RWPE2 (cell line): Measurements from ENCODE around the gene CLEC16A.

ENCODE experiments used
- ATAC-seq: fragments of 200-7000 bp; cut with Tn5 transposase; 3 replicates; pipeline ENCODE4 v1.9.1; 2021; ENCODE audit warnings: low read depth
- DNase-seq: peaks from one replicate; pipeline ENCODE4 v3.0.0-alpha.2; 2020; ENCODE audit warnings: low spot score
- H3K27ac ChIP-seq: fragments of 450-650 bp; 2 replicates; pipeline ENCODE4 v1.5.1; 2017; ENCODE audit warnings: mild to moderate bottlenecking; ENCODE audit not compliant: poor library complexity, severe bottlenecking
- H3K27me3 ChIP-seq: fragments of 250-450 bp; sonication (Bioruptor Pico); 2 replicates; pipeline ENCODE4 v1.5.1; 2021; ENCODE audit warnings: mild to moderate bottlenecking, moderate library complexity; ENCODE audit not compliant: insufficient read depth, poor library complexity, severe bottlenecking
- H3K36me3 ChIP-seq: fragments of 250-450 bp; sonication (Bioruptor Pico); 2 replicates; pipeline ENCODE4 v1.5.1; 2020; ENCODE audit warnings: low read depth, mild to moderate bottlenecking, moderate library complexity
- H3K4me1 ChIP-seq: fragments of 250-450 bp; sonication (Bioruptor Pico); 2 replicates; pipeline ENCODE4 v1.5.1; 2021; ENCODE audit warnings: mild to moderate bottlenecking, moderate library complexity; ENCODE audit not compliant: insufficient read depth, poor library complexity, severe bottlenecking
- H3K4me3 ChIP-seq: fragments of 250-450 bp; sonication (Bioruptor Pico); 2 replicates; pipeline ENCODE4 v1.5.1; 2021; ENCODE audit warnings: mild to moderate bottlenecking, moderate library complexity; ENCODE audit not compliant: severe bottlenecking
- H3K9me3 ChIP-seq: fragments of 250-450 bp; sonication (Bioruptor Pico); 2 replicates; pipeline ENCODE4 v1.5.1; 2021; ENCODE audit warnings: mild to moderate bottlenecking, moderate library complexity; ENCODE audit not compliant: severe bottlenecking
- TF ChIP-seq, protein P1 (sequence below): fragments of 450-650 bp; IDR thresholded peaks from one replicate; pipeline ENCODE4 v1.5.1; 2017; ENCODE audit warnings: mild to moderate bottlenecking, moderate library complexity; ENCODE audit not compliant: poor library complexity, severe bottlenecking

The CLEC16A gene

DNA sequence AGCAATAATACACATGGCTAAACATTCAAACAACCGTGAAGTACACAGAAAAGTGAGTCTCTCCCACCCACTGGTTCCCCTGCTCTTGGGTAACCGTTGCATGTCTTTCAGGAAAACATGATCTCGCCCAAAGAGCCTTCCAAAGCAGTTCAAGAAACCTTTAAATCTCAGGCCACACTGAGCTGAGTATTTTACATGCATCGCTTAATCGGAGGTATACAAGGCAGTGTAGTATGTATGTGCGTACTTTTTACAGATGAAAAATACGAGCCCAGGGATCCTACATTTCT, 1.4 kb upstream of the CLEC16A start:
- Histone ChIP-seq H3K4me1 (peaks cover 17% of the 10 kb centered on the region), H3K9me3 (no peaks in the 10 kb centered on the region), H3K36me3 (0 out of 2 replicates have a peak, but pooled peaks cover 6% of the 10 kb centered on the region), H3K4me3 (no peak overlapping the region), H3K27me3 (no peaks in the 10 kb centered on the region), H3K27ac (no peak overlapping the region)
- TF ChIP-seq, protein P1, sequence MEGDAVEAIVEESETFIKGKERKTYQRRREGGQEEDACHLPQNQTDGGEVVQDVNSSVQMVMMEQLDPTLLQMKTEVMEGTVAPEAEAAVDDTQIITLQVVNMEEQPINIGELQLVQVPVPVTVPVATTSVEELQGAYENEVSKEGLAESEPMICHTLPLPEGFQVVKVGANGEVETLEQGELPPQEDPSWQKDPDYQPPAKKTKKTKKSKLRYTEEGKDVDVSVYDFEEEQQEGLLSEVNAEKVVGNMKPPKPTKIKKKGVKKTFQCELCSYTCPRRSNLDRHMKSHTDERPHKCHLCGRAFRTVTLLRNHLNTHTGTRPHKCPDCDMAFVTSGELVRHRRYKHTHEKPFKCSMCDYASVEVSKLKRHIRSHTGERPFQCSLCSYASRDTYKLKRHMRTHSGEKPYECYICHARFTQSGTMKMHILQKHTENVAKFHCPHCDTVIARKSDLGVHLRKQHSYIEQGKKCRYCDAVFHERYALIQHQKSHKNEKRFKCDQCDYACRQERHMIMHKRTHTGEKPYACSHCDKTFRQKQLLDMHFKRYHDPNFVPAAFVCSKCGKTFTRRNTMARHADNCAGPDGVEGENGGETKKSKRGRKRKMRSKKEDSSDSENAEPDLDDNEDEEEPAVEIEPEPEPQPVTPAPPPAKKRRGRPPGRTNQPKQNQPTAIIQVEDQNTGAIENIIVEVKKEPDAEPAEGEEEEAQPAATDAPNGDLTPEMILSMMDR = no peak
- DNase-seq (no peak), ATAC-seq (no peak)

DNA sequence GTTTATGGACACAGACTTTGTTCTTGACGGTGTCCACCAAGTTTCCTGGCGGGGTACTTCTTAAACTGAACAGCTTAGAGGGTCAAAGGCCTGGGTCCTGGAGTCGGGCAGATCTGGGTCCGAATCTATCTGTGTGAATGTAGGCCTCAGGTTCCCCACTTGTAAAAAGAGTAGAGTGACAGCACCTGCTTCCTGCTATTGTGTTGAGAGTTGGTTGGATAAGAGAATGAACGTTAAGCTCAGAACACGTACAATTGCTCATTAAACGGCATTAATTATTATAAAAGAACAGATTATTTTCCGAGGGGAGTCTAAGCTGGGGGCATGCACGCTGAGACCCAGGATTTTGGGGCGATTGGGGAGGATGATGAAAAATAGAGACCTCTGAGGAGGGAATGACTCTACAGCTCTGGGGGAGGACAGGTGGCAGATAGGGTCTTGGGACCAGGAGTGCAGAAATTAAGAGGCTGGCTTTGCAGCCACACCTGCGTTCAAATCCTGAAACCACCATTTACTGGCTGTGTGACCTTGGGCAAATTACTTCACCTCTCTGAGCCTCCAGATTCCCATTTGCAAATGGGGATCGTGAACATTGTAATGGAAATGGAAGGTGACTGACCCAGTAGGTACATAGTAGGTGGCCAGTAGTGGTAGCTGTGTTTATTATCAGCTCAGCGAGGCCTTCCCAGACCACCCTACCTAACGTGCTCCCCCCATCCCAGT, 862 bp downstream of the CLEC16A start:
- peak overlapping the region; percentile 34 for H3K27ac ChIP-seq
- DNase-seq = no peak
- TF ChIP-seq, protein P1 = no peak
- no peaks in the 10 kb centered on the region for H3K9me3 ChIP-seq
- H3K4me1 ChIP-seq = peaks cover 22% of the 10 kb centered on the region
- peak overlapping the region; percentile 50 for H3K4me3 ChIP-seq
- H3K27me3 ChIP-seq = no peaks in the 10 kb centered on the region
- no peak for ATAC-seq
- H3K36me3 ChIP-seq = no peaks in the 10 kb centered on the region

DNA sequence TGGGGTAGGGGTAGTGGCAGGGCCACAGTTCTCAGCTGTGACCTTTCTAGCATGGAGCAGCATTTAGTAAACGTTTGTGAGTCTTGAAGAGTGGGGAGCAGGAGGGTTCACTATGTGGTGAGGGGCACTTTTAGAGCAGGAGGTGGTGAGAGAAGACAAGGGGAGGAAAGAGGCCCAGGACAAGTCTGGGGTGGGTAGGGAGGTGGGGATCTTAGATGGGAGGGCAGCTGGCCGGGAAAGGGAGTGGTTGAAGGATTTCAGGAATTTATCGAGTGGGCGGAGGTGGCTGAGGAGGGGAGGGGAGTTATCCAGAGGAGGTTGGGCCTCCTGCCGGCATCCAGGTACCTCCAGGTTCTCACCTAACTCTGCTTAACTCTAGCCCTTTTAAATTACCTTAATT, 1.9 kb downstream of the CLEC16A start:
- ATAC-seq (peak; percentile 33; the same call in 2 of the 3 replicates), DNase-seq (no peak)
- Histone ChIP-seq H3K9me3 (no peaks in the 10 kb centered on the region), H3K36me3 (no peaks in the 10 kb centered on the region), H3K27me3 (no peaks in the 10 kb centered on the region), H3K4me3 (no peak overlapping the region), H3K4me1 (peaks cover 30% of the 10 kb centered on the region), H3K27ac (peak overlapping the region; percentile 34)
- TF ChIP-seq, protein P1 = no peak

DNA sequence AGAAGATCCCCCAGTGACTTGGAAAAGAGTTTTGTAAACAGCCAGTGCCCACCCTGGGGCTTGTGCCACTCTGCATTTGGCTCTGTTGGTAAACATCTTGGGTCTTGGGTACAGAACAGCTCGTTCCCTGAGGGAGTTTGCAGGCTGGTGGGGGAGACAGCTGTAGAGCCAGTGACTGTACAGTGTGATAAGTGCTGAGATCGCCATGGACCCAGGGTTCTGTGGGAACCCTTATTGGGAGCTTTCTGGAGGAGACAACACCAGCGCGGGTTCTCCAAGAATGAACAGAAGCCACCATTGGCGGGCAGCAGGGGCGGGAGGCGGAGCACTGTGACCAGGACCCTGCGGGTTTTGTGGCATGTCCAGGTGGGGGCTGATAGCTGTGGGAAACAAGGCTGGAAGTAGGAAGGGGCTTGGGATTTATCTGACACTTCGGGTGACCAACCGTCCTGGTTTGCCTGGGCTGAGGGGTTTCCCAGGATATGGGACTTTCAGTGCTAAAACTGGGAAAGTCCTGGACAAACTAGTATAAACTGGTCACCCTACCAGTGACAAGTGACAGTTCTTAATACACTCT, 2.9 kb downstream of the CLEC16A start:
- H3K36me3 ChIP-seq = no peaks in the 10 kb centered on the region
- H3K9me3 ChIP-seq = no peaks in the 10 kb centered on the region
- TF ChIP-seq, protein P1 = no peak
- DNase-seq (no peak), ATAC-seq (no peak)
- H3K27ac ChIP-seq = no peak overlapping the region
- H3K4me3 ChIP-seq = no peak overlapping the region
- H3K4me1 ChIP-seq = peaks cover 30% of the 10 kb centered on the region
- H3K27me3 ChIP-seq = no peaks in the 10 kb centered on the region

DNA sequence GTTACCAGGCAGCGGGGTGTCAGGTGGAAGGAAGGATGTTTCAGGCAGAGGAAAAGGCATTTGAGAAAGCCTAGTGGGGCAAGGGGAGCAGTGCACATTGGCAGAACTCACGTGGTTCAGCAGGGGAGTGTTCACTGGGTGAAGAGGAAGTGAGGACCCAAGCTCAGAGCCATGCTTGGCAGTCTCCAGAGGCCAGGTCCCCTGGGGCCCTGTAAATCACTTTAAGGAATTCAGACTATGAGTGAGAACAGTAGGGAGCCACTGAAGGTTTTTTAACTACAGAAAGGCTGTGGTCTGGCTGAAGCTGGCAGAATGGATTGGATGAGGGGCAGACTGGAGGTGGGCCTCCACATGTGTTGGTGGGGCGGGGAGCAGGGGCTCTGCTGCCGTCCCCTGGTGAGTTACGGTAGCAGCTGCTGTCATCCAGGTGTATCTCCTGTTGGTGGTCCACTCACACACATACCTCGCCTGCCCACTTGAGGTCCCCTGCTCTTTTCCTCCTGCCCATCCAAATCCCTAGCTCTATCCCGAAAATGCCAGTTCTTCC, 5.1 kb downstream of the CLEC16A start:
- Histone ChIP-seq H3K27me3 (no peaks in the 10 kb centered on the region), H3K4me1 (peaks cover 30% of the 10 kb centered on the region), H3K36me3 (no peaks in the 10 kb centered on the region), H3K9me3 (no peaks in the 10 kb centered on the region), H3K27ac (no peak overlapping the region), H3K4me3 (no peak overlapping the region)
- ATAC-seq = 0 out of 3 replicates have a peak, but pooled peaks have one; percentile 15
- TF ChIP-seq, protein P1 = no peak
- DNase-seq = no peak
